OCI-LY3 (cell line): ENCODE data around the gene CELA2A.

Experiments
- CTCF ChIP-seq: fragments of 200-600, 300-600 bp; sonication (generic); IDR thresholded peaks from 2 replicates; pipeline ENCODE4 v1.5.1; 2014; ENCODE audit warnings: antibody characterized with exemption, low read length, low read depth
- EZH2phosphoT487 ChIP-seq: fragments of 200-600 bp; shearing (Covaris generic); IDR thresholded peaks from 2 replicates; pipeline ENCODE4 v1.6.1; 2018; ENCODE audit warnings: antibody characterized with exemption, mixed run types, low read depth

DNA sequence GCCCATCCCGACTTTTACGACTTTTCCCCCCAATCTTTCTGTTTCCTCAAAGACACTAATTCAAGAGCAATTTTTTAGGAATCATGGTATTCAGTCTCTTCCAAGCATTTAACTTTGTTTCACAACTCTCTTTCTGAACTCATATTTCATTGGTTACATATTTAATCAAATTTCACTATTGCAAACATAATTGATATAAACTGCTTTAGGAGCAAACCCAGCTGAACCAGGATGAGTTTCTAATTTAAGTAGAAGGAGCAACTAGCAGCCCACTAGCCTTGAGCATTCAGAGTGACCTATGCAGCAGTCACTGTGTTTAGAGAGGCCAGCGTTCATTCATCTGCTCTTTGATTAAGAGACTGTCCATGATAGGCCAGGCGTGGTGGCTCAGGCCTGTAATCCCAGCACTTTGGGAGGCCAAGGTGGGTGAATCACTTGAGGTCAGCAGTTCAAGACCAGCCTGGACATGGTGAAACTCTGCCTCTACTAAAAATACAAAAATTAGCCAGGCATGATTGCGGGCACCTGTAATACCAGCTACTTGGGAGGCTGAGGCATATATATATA lies 21.2 kb downstream of the CELA2A start:
- TF ChIP-seq EZH2phosphoT487 (no peak), CTCF (no peak)
